Central memory CD8-positive, alpha-beta T cell (primary cell): ENCODE results near the gene ROGDI.

Experiments
- ATAC-seq: fragments of 150-1000 bp; cut with Tn5 transposase; replicated peaks from 2 replicates; pipeline ENCODE4 v1.10.0; 2022; ENCODE audit warnings: mild to moderate bottlenecking, moderate FRiP score, moderate number of reproducible peaks; ENCODE audit not compliant: poor library complexity, severe bottlenecking; ENCODE audit errors: extremely low read depth
- DNase-seq, 2 donors: peaks; one replicate each; pipeline ENCODE4 v3.0.0; 2021; ENCODE audit warnings: low spot score in 2 of 2
- H3K27ac Mint-ChIP-seq: one replicate; pipeline ENCODE4 v1.8.0; 2022; ENCODE audit warnings: low read depth, mild to moderate bottlenecking, moderate library complexity, mixed read lengths
- H3K27me3 Mint-ChIP-seq: one replicate; pipeline ENCODE4 v1.8.0; 2022; ENCODE audit warnings: mixed read lengths
- H3K36me3 Mint-ChIP-seq: one replicate; pipeline ENCODE4 v1.8.0; 2022; ENCODE audit warnings: mild to moderate bottlenecking, moderate library complexity, mixed read lengths; ENCODE audit not compliant: insufficient read depth
- H3K4me1 Mint-ChIP-seq: one replicate; pipeline ENCODE4 v1.8.0; 2022; ENCODE audit warnings: mixed read lengths
- H3K4me3 Mint-ChIP-seq: one replicate; pipeline ENCODE4 v1.8.0; 2022; ENCODE audit warnings: mild to moderate bottlenecking, moderate library complexity, mixed read lengths
- H3K9me3 Mint-ChIP-seq: one replicate; pipeline ENCODE4 v1.8.0; 2022; ENCODE audit warnings: mixed read lengths

ROGDI gene

DNA sequence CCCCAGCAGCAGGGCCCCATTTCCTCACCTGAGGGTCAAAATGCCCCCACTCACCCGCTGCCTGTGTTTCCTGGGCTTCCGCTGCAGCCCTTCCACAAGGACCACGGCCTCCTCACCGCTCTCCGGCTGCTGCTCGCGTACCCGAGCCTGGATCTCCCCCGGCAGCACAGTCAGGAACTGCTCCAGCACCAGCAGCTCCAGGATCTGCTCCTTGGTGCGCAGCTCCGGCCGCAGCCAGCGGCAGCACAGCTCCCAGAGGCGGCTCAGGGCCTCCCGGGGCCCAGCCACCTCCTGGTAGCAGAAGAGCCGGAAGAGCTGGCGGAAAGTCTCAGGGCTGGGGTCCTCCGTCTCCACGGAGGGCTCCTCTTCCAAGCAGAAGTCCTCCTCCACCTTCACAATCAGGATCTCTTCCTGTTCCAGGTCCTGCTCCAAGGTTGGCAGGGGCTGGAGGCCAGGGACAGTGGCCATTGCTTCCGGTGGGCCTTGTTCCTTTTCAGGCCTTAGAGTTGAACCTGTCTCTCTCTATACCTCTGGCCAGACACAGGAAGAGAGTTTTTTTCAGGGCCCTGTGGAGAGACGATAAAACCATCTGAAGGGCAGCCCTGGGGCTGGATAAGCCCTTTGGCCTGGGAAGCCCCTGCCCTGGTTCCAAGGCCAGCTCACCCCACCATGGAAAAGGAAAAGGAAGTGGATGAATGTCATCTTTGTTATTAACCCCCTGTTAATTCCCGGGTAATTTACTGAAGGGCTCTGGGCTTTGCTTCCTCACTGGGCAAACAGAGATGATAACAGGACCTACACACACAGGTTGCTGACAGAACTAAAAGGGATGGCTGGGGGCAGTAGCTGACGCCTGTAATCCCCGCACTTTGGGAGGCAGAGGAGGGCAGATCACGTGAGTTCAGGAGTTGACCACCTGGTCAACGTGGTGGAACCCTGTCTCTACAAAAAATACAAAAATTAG lies 36.6 kb downstream of the ROGDI start:
- ATAC-seq (no peak), DNase-seq (no peak)
- H3K4me1 Mint-ChIP-seq, result peaks cover 30% of the 10 kb centered on the region
- H3K36me3 Mint-ChIP-seq, result peaks cover 32% of the 10 kb centered on the region
- H3K27me3 Mint-ChIP-seq, result no peaks in the 10 kb centered on the region
- H3K27ac Mint-ChIP-seq, result peak overlapping the region; percentile 56
- no peaks in the 10 kb centered on the region for H3K9me3 Mint-ChIP-seq
- H3K4me3 Mint-ChIP-seq, result peak overlapping the region; percentile 89

DNA sequence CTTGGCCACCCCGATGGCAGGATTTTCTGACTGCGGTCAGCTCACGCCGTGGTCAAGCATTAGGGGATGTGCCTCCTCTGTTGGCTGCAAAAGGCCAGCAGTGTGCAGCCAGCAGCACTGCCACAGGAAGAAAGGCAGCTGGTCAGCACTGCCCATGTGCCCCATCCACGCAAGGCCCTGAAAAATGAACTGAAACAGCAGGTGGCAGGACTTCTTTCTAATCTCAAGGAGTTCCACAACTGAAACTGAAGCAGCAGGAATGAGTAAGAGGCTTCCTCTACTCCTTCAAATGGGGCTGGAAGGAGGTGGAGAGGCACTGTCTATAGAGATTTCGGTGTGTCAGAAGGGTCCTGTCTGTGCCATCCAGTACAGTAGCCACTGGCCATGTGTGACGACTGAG lies 38.6 kb downstream of the ROGDI start:
- ATAC-seq (no peak), DNase-seq (no peak)
- Mint-ChIP-seq H3K4me3 (no peak overlapping the region), H3K36me3 (peaks cover 41% of the 10 kb centered on the region), H3K9me3 (no peaks in the 10 kb centered on the region), H3K27ac (no peak overlapping the region), H3K27me3 (no peaks in the 10 kb centered on the region), H3K4me1 (peaks cover 30% of the 10 kb centered on the region)

DNA sequence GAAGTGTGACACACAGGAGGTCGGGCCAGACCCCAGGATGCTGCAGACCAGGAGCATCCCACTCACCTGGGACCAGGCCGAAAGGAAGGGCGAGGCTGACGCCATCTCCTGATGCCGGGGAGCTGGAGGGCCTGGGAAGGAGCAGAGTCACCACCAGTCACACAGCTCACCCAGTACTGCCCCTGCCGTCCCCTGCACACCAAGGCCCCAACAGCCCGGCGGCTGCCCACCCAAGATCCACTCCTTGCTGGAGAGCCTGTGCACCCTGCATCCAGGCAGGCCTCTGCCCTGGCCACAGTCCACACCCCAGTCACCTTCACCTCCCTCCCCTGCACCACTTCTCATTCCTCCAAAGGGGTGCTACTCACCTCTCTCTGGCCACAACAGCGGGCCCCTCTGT lies 40.2 kb downstream of the ROGDI start:
- ATAC-seq (no peak), DNase-seq (no peak)
- Mint-ChIP-seq H3K36me3 (peaks cover 55% of the 10 kb centered on the region), H3K4me1 (peaks cover 15% of the 10 kb centered on the region), H3K27me3 (no peaks in the 10 kb centered on the region), H3K27ac (no peak overlapping the region), H3K9me3 (no peaks in the 10 kb centered on the region), H3K4me3 (no peak overlapping the region)

DNA sequence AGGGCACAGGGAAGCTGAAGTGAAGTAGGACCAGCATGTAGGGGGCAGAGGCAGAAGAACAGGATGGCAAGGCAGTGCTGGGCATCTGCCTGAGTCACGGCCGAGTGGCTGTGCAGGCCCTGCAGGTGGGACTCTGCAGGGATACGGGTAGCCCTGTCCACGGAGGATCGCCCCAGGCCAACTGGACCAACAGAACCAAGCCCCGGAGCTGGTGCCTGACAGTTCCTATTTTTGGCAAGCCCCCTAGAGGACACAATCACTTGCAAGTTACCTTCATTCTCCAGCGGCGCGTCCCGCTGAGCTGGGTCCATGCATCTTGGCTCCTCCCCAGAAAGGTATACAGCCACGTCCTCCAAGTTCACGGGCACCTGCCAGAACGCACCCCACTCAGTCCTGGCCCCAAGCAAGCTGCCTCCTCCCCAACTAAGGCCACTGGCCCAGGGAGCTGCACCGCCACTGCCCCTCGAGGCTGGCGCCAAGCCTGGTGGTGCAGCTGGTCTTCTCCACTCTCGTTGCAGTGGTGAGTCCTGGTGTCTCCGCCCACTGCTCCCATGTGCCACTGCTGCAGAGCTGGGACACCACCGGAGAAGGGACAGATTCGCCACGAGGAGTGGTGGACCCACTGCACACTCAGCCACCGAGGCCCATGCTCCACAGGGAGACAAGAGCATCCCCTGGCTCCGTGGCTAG lies 42.1 kb downstream of the ROGDI start:
- Mint-ChIP-seq H3K4me1 (peaks cover 5% of the 10 kb centered on the region), H3K27ac (no peak overlapping the region), H3K4me3 (no peak overlapping the region), H3K27me3 (no peaks in the 10 kb centered on the region), H3K9me3 (no peaks in the 10 kb centered on the region), H3K36me3 (peaks cover 59% of the 10 kb centered on the region)
- ATAC-seq, result no peak
- DNase-seq, result no peak

DNA sequence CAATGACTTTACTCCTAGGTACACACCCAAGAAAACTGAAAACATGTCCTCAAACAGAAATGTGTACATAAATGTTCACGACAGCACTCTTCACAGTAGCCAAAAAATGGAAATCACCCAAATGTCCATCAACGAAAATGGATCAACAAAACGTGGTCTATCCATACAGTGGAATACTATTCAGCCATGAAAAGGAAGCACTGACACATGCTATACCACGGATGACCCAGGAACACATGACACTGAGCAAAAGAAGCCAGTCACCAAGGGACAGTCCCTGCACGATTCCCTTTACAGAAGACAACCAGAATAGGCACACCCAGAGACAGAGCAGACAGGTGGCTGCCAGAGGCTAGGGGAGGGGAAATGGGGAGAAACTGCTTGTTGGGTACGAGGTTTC lies 46.7 kb downstream of the ROGDI start:
- Mint-ChIP-seq H3K36me3 (peaks cover 57% of the 10 kb centered on the region), H3K27me3 (no peaks in the 10 kb centered on the region), H3K27ac (no peak overlapping the region), H3K4me1 (no peaks in the 10 kb centered on the region), H3K4me3 (no peak overlapping the region), H3K9me3 (no peaks in the 10 kb centered on the region)
- ATAC-seq, result no peak
- DNase-seq, result no peak

DNA sequence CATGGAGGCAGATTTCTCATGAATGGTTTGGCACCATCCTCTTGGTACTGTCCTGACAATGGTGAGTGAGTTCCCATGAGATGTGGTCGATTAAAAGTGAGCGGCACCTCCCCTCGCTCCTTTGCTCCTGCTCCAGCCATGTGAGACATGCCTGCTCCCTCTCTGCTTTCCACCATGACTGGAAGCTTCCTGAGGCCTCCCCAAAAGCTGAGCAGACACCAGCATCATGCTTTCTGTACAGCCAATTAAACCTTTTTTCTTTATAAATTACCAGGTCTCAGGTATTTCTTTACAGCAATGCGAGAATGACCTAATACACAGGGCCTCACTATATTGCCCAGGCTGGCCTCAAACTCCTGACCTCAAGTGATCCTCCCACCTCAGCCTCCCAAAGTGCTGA lies 47.6 kb downstream of the ROGDI start:
- H3K9me3 Mint-ChIP-seq, result no peaks in the 10 kb centered on the region
- no peaks in the 10 kb centered on the region for H3K27me3 Mint-ChIP-seq
- H3K36me3 Mint-ChIP-seq, result peaks cover 53% of the 10 kb centered on the region
- ATAC-seq, result no peak
- no peak overlapping the region for H3K27ac Mint-ChIP-seq
- no peak overlapping the region for H3K4me3 Mint-ChIP-seq
- H3K4me1 Mint-ChIP-seq, result no peaks in the 10 kb centered on the region
- no peak for DNase-seq

DNA sequence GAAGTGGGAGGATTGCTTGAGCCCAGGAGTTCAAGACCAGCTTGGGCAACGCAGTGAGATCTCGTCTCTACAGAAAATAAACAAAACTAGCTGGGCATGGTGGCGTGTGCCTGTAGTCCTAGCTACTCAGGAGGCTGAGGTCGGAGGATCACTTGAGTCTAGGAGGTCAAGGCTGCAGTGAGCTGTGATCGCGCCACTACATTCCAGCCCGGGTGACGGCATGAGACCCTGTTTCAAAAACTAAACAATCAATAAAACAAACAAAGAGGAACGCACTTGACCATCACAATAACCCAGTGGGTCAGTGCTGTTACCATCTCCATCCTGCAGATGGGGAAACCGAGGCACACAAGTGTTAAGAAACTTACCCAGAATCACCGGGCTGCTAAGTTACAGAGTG lies 49.2 kb downstream of the ROGDI start:
- H3K4me1 Mint-ChIP-seq, result peaks cover under 1% of the 10 kb centered on the region
- H3K27ac Mint-ChIP-seq, result no peak overlapping the region
- H3K36me3 Mint-ChIP-seq, result peaks cover 45% of the 10 kb centered on the region
- ATAC-seq (no peak), DNase-seq (no peak)
- H3K4me3 Mint-ChIP-seq, result no peak overlapping the region
- H3K9me3 Mint-ChIP-seq, result no peaks in the 10 kb centered on the region
- H3K27me3 Mint-ChIP-seq, result no peaks in the 10 kb centered on the region

DNA sequence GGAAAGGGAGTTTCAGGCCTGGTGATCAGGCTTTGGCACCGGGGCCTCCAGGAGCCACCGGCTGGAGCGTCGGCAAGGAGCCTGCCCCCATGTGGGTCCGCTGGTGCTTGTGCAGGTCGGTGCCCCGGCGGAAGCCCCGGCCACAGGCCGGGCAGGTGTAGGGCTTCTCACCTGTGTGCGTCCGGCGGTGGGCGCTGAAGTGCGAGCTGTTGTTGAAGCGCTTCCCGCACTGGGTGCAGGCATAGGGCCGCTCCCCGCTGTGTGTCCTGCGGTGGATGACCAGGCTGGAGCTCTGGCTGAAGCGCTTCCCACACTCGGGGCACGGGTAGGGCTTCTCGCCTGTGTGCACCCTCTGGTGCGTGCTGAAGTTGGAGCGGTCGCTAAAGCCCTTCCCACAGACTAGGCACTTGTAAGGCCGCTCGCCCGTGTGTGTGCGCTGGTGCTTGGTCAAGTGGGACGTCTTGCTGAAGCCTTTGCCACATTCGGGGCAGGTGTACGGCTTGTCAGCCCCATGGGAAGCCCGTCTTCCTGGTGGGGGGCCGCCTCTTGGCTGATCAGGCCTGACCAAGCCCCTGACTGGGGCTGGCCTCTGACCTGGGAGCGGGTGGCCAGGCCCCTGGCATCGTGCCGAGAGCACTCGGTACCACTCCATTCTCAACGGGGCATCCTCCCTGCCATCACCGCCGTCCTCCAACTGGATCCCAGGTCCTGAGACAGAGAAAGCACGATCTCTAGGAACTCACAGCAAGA lies 49.9 kb downstream of the ROGDI start:
- no peak for DNase-seq
- Mint-ChIP-seq H3K36me3 (peaks cover 39% of the 10 kb centered on the region), H3K4me3 (no peak overlapping the region), H3K27ac (no peak overlapping the region), H3K9me3 (no peaks in the 10 kb centered on the region), H3K4me1 (peaks cover 7% of the 10 kb centered on the region), H3K27me3 (no peaks in the 10 kb centered on the region)
- no peak for ATAC-seq

DNA sequence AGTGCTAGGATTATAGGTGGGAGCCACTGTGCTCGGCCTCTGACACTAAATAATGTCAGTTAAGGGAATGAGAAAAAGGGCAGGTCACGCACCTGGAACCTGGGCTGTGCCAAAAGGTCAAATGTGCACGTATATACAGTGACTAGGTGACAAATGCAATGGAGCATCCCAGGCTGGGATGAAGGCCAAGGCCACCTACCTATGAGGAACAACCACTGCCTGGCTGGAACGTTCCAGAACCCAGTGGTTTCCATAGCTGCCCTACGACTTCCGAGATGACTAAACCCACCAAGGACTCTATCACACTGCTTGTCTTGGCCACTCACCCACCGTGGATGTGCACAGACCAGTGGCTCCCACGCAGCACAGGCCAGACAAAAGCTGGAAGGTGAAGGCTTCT lies 51.5 kb downstream of the ROGDI start:
- Mint-ChIP-seq H3K36me3 (peaks cover 31% of the 10 kb centered on the region), H3K4me1 (peaks cover 14% of the 10 kb centered on the region), H3K4me3 (no peak overlapping the region), H3K9me3 (no peaks in the 10 kb centered on the region), H3K27me3 (no peaks in the 10 kb centered on the region), H3K27ac (no peak overlapping the region)
- no peak for DNase-seq
- no peak for ATAC-seq

DNA sequence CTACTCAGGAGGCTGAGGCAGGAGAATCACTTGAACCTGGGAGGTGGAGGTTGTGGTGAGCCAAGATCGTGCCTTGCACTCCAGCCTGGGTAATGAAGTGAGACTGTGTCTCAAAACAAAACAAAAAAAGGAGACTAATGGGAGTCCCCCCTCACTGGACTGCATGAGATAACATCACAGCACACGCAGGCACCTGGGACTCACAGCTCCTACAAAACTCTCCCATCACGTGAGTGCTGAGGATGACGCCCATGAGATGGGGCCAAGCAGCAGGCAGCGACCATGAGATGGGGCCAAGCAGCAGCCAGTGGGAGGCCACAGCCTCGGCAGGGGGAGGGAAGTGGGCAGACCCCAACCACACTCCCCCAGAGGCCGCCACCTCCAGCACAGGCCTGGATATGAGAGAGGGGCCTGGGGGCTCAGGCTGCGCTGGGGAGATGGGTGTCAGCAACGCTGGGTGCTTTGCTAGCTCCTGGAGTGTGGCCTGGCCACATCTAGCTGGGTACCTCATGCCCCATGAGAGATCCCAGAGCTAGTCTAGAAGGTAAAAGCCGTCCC lies 52.7 kb downstream of the ROGDI start:
- H3K4me3 Mint-ChIP-seq, result no peak overlapping the region
- H3K36me3 Mint-ChIP-seq, result peaks cover 21% of the 10 kb centered on the region
- no peak overlapping the region for H3K27ac Mint-ChIP-seq
- H3K27me3 Mint-ChIP-seq, result no peaks in the 10 kb centered on the region
- H3K4me1 Mint-ChIP-seq, result peaks cover 14% of the 10 kb centered on the region
- ATAC-seq, result no peak
- no peaks in the 10 kb centered on the region for H3K9me3 Mint-ChIP-seq
- DNase-seq, result no peak

DNA sequence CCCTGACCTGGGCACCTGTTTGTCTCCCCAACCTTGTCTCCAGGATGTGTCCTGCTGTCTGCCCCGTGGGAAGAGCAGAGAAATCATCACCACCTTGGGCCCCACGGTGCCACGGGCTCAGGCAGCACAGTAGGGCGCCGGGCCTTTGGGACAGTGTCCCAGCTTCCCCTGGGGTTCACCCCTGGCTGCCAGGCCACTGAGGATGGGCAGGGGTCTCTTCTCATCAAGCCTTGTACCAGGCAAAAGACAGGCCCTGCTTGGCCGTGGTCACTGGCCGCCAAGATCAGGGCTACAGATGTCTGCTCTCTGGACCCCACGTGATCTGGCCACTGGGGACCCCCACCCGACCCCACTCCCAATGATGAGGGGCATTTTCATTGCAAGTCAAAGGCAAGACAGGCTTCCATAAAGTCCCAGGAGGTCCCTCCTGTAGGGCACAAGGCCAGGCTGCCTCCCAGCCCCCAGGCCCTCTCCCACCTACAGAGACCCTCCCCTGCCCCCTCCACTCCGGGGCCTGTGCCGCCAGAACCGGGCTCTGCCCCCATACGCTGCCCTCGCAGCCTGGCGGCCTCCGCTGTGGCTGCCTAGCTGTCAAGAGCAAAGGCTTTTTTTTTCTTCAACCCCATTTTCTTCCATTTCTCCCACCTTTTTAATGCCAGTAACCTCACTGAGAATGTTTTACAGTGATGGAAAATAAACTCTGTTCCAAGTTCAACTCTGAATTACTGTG lies 53.6 kb downstream of the ROGDI start:
- Mint-ChIP-seq H3K4me1 (peaks cover 14% of the 10 kb centered on the region), H3K9me3 (no peaks in the 10 kb centered on the region), H3K4me3 (no peak overlapping the region), H3K27me3 (no peaks in the 10 kb centered on the region), H3K36me3 (peaks cover 17% of the 10 kb centered on the region), H3K27ac (no peak overlapping the region)
- ATAC-seq (no peak), DNase-seq (no peak)
